HG03159 (cell line): ENCODE data around the gene PEAK1.

Experiments
- ATAC-seq: cut with Tn5 transposase; IDR thresholded peaks from one replicate; pipeline ENCODE4 v1.9.1; 2021; ENCODE audit warnings: mild to moderate bottlenecking, moderate library complexity; ENCODE audit not compliant: unreplicated experiment

The PEAK1 gene

DNA sequence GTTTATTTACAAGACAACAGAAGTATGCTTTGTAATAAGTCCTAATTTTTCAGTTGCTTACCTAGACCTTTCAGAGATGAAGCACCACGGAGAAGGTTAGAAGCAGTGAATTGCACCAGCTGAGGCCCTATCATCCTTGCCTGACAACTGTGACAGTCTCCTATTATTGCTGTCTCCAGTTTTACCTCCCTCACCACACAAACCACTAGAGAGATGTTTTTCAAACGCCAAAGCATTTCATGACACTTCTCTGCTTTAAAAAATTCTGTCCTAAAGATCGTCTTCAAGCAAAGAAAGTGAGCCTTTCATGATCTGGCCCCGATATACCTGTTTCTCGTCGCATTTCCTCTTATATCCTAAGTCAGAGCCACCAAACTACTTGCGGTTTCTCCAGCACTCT lies 276.7 kb downstream of the PEAK1 start:
- no peak for ATAC-seq

DNA sequence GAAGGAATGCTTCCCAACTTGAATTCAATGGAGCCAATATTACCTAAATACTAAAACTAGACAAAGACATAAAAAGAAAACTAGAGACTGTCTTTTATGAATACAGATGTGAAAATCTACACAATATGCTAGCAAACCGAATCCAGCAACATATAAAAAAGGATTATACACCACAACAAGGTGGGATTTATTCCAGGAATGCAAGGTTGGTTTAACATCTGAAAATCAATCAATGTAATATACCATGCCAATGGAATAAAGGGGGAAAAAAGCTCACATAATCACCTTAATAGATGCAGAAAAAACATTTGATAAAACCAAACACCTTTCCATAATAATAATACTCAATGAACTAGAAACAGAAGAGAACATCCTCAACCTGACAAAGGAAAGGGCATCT lies 279.7 kb downstream of the PEAK1 start:
- ATAC-seq: no peak

DNA sequence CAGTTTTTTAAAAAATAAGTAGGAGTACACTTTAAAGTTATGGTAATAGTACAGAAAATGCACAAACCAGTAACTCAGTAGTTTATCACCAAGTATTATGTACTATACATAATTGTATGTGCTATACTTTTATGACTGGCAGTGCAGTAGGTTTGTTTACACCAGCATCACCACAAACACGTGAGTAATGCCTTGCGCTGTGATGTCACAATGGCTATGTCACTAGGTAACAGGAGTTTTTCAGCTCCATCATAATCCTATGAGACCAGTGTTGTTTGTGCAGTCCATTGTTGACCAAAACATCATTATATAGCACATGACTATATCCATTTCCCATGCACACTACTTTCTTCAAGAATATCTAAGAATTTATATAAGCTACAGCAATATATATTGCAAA lies 280.6 kb downstream of the PEAK1 start:
- ATAC-seq: no peak

DNA sequence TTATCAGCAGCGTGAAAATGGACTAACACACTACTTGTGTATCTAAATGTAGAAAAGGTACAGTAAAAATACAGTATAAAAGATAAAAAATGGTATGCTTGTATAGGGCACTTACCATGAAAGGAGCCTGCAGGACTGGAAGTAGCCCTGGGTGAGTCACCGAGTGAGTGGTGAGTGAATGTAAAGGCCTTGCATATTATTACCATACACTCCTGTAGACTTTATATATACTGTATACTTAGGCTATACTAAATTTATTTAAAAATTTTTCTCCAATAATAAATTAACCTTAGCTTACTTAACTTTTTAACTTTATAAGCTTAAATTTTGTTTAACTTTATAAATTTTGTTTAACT lies 281.8 kb downstream of the PEAK1 start:
- no peak for ATAC-seq

DNA sequence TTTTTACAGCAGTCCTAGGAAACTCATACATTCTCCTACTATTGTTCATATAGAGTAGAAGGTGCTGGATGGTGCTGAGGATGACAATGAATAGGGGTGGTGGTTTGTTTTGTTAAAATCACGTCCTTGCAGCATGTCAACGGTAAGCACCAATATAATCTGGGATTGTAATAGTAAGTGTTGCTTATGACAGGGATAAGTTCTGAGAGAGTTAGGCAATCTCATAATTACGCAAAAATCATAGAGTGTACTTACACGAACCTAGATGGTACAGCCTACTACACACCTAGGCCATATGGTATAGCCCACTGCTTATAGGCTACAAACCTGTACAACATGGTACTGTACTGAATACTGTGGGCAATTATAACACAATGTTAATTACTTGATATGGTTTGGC lies 284.7 kb downstream of the PEAK1 start:
- no peak for ATAC-seq

DNA sequence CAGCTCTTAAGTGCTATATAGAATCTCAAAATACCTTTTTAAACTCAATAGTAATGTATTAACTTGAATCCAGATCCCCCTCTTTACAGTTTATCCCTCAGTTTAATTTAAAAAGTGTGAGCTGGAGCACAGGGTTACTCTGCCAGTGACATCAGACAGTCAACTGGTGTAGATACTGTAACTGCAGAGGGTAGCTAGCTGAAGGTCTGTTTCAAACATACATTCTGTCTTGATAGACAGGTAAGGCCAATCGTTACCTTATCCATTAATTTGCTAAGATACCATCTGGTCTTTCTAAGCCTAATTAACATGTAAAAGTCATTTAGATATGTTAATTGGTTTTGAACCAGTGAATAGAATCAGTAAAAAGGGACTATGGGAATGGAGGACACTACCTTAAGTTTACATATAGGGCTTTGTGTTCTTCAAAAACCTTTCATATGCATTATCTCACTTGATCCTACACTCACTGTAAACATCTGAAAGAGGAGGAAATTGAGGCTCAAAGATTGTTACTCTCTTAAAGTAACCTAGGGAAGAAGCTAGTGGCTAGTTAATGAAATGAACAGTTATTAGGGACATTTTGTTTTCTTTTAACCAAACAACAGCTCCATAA lies 289.5 kb downstream of the PEAK1 start:
- no peak for ATAC-seq

DNA sequence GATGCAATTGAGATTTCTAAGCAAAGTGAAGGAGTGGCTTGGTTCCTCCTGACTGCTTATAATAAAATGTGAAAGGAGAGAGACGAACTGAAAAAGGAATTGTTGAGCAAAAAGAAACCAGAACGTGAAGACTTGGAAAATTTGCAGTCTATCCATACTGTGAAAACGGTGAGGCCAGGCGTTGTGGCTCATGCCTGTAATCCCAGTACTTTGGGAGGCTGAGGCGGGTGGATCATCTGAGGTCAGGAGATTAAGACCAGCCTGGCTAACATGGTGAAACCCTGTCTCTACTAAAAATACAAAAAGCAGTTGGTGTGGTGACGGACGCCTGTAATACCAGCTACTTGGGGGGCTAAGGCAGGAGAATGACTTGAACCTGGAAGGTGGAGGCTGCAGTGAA lies 292.3 kb downstream of the PEAK1 start:
- no peak for ATAC-seq

DNA sequence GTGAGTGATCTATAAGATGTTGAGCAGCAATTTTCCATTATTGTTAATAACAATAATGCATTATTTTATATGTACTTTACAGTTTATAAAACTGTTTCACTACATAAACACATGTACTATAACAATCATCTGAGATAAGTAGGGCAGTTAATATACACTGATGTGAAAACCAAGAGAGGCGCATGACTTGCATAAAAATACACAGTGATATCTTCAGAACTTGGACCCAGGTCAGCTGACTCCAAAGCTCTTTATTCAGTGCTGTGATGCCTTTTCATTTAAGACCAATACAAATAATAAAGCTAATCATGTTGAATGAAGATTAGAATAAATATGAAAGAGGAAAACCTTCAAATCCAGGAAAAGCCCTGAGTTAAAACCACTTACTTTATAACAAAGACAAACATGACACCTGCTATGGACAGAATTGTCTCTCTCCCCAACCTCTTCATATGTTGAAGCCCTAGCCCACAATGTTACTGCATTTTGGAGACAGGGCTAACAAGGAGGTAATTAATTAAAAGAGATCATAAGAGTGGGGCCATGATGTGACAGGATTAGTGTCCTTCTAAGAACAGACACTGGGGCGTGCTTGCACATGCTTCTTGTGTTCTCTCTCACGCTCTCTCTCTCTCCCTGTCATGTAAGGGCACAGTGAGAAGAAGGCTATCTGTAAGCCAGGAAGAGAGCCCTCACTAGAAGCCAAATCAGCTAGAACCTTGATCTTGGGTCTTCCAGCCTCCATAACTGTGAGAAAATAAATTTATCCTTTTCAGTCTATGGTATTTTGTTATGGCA lies 293.2 kb downstream of the PEAK1 start:
- ATAC-seq: no peak

DNA sequence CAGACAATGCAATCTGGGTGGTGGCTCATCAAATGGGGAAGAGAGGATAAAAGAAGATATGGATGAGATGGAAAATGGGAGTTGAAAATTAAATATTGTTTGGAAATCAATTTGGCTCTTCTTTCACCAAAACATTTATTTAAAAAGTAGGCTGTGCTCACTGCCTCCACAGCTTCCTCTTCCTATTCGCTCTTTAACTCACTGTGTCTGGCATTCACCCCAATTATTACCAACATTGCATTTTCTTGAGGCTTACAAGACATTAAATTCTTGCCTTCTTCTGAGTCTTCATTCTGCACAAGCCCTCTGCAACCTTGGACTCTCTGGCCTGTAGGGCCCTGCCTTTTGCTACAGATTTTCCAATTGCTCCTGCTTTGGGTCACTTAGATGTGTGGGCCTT lies 296.1 kb downstream of the PEAK1 start:
- no peak for ATAC-seq

DNA sequence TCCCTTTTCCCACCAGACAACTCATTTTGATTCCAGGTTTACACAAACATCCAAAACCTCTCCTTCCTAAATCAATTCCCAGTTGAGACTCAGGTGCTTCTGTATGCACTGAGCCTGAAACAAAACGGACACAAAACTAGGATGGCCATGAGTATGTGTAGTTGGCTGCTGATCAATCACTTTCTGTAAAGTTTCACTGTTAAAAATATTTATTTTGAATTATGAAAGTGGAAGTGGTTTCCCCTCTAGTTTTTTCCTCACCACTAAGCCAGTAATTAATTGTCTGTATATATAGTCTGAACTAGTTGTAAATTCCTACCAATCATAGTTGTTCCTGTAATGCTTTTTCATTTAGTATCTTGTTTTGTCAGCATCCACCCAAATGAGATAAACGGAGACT lies 297.3 kb downstream of the PEAK1 start:
- no peak for ATAC-seq

DNA sequence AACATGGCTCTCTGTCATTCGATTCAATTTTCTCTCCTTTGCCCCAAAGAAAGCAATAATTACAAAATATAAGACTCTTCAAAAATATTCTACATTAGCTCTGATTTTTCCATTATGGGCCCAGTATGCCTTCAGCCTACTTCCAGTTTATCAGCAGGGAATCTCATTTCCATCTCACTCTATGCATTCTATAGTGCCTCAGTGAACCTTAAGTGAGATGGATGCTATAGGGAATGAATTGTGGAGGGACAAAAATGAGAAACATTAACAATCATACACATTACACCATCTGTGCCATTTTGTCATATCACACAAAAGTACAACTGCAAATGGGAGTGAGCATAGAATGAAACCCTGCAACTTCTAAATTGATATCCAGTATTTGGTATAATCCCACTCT lies 298.3 kb downstream of the PEAK1 start:
- no peak for ATAC-seq

DNA sequence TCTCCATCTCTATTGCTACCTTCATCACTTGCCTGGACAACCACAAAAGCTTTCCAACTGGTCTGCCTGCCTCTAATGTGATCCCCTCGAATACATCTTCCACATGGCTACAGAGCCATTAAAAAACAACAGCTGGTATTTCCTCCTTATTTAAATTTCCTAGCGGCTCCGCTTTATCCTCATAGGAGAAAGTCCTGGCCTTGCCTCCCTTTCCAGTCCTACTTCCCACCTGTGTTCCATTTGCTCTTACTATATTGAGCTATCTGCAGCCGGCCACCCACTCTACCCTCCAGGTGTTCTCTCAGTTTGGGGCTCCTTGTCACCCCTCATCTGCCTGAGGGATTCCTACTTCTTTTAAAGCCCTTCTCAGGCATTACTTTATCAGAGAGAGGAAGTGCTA lies 299.3 kb downstream of the PEAK1 start:
- no peak for ATAC-seq

DNA sequence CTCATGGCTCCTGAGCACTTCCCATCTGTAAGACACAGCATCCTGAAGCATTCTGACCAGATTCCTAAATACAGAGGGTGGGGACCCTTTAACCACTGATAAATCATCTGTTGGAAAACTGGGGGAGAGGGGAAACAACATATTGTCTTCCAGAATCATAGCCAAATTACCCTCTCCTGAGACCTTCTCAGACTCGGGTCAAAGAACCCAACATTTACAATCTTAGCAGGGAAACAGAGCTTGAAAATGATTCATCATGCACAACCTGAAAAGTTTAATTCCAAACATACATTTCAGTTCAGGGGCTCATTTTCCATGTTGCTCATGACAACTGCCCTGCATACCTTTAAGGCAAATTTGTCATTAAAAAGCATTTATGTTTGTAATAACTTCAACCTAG lies 300.5 kb downstream of the PEAK1 start:
- no peak for ATAC-seq

DNA sequence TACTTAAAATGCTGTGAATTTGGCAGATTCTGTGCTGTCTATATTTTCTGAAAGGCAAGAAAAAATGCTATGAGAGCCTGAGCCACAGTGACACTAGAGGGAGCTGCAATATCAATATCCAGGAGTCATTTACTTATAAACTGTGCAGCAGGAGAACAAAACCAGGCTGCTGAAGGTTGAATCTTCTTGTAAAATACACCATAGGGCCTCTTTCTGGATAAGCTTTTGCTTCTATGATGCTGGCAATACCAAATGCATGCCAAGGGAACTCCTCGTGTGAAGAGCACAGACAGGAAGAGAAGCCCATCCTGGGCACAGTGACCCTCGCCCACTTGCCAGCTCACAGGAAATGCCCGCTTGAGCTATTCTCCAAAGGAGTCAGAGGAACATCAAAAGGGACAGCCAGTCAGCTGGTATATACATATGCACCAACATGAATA lies 301.0 kb downstream of the PEAK1 start:
- no peak for ATAC-seq

DNA sequence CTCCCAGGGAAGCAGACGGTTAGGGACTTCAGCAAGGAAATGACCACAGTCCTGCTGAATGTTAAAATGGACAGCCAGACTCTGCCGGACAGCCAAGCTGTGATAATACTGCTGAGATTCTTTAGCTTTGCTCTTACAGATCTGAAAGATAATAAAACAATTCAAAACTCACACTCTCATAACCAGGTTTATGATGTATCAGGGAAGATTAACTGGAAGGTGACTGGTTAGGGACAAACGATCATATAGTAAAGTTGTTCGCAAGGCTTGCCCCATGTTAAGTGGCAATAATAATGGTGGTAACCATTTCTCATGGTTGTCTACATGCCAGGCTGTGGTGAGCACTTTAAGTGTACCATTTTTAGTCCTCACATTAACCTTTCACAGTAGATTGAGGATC lies 304.7 kb downstream of the PEAK1 start:
- ATAC-seq: no peak

DNA sequence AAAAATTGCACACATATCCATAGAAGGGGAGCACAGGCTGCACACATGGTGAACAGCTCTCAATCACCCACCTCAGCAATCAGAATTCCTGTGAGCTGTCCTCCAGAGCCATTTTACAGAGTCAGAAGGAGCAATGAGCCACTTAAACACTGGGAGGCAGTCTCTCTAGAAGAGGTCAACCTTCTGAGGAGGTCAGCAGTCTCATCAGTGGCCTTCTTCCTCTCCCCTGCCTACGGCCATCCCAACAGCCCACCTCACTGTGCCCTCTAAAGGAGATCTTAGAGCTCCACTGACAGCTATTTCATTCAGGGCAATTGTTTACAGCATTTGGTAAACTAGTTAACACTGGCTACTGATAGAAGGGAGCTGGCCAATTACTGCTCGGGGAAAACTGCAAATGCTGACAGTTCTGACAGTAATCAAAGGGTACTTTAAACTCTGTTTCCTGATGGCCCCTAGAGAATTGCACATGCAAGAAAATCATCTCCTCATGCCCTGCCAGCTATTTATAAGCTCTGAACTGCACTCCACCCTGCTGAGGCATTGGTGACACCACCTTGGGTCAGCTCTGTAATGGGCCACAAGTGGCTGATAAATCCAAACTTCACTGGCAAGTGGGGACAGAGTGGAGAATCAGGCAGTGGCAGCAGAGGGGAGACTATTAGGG lies 306.9 kb downstream of the PEAK1 start:
- ATAC-seq: no peak

DNA sequence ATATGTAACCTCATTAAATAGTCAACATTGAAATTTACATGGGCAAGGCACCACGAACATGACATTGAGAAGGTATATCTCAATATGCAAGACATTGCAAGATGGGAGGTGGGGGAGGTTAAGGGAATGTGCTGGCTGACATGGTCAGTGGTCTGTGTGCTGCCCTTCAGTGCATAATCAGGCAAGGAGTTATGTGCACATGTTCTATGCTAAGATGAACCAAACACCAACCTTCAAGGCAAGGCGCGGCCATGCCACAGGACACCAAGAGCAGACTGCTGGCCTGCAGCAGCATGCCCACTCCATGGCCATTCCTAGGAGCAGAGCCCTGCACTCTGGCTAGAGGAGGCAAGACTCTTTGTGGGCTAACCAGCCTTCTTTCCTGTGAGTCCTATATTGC lies 308.1 kb downstream of the PEAK1 start:
- ATAC-seq: no peak

DNA sequence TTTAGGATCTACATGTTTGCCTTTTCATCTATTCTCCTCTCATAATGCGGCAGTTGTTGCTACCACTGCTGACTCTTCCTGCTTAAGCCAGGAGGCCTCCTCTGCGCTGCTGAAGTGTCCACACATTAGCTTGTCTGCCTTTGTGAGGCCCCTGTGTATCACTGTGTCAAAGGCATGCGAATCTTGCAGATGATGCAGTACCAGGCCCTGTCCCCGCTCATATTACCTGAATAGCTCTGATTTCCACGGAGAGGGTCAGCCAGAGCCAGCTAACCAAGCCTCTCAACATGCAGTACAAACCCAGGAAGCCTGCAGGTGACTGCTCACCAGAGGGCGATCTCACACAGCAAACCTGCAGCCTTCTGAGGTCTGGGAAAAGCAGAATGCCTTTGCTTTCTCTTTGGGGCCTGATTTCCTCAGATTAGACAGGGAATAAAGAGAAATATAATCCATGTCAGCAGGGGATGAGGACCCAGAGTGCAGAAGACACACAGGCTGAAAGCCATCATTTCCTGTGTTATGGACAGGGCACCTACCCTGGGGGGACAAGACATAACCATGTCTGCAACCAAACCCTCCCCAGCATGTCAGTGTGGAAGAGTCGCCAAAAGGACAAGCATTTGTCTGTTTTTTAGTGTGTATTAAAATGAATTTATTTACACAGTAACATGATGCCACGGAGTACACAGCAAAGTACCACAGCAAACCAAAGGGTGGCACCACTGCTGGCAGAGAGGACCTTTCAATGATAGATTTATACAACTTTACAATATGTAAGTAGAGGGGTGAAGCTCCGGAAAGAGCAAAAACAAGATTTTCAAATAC lies 312.2 kb downstream of the PEAK1 start:
- no peak for ATAC-seq

DNA sequence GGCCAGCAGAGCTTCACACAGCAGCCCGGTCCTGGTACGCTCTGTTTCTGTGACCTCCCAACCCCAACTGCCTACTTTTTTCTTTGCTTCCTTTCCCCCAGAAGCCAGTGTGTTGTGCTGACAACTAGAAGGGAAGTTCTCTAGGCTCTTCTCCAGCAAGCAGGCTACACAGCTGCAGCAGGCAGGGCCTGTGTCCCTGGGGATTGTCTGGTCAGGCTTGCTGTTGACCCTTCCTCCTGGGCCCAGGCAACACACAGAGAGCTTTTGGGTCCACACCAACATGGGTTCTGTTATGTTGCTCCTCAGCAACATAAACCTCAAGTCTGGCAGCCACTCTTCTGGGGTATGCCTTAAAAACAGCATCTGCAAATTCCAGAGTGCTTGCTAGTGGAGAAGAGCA lies 312.8 kb downstream of the PEAK1 start:
- ATAC-seq: no peak

DNA sequence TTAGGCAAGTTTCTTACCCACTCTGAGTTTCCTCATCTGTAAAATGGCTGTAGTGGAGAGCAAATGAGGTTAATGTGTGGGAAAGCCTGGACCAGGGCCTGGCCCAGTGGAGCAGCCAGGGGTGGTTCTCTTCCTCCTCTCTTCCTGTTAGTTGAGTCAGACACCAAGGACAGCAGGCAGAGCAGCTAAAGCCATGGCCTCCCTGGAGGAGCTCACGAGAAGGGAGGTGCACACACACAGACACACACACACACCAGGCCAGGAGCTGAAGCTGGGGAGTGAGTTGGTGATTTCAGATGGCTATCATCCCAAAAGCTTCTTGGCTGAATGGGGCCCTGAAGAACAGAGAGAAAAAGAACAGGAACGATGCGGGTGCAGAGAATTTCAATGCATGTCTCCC lies 315.7 kb downstream of the PEAK1 start:
- no peak for ATAC-seq

DNA sequence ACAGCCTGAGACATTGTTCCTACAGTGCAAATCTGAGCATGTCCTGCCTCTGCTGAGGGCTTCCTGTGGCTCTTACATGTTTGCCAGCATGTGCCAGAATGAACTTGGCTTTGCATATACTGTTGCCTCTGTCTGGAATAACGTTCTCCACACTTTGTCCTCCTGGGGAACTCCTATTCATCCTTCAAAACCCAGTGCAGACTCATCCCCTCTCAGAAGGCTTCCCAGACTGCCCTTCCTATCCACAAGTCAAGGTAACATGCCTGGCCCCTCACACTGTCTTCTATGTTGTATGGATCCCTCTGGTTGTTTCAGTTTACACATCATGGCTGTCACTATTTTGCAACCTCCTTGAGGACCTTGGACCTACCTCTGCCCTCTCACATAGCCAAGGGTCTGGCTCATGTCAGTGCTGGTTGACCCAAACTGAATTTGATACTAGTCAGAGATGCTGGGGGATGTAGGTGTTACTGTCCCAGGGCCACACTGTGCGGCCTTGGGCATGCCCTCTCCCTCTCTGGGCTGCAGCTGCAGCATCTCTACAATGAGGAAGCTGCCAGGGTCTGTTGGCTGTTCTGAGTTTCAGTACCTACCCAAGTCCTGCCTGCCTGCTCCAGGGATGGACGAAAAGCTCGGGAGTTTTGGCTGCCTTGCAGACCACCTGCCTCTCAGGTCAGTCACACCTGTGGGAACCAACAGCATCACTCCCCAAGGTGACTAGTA lies 320.0 kb downstream of the PEAK1 start:
- no peak for ATAC-seq
